Measurements from ENCODE around the gene LCE1C.

LCE1C gene

GRCh38 chr1:152759453-152760173 lies 46.8 kb downstream of the LCE1C start:
- Mint-ChIP-seq H3K36me3 (ENCODE audit: low read depth) (peaks cover 6% of the 10 kb centered on the region), H3K9me3 (peaks cover 95% of the 10 kb centered on the region)

DNA sequence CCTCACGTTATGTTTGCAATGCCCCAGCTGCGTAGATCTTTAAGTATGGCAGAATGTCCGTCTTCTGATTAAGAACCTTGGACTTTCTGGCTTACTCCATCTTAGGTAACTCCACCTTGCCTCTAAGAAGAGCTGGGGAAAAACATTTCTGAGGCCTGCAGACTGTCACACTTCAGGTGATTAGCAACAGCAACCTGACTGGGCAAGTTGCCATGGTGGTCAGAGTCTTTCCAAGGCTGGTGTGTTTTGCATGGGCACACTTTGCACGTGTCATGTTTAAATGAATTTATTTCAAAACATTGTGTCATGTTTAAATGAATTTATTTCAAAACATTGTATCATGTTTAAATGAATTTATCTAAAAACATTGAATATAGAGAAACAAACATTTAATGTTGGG lies 47.8 kb downstream of the LCE1C start:
- Mint-ChIP-seq H3K4me3 (no peak overlapping the region), H3K27ac (no peak overlapping the region), H3K4me1 (no peaks in the 10 kb centered on the region), H3K27me3 (ENCODE audit: low read depth, poor library complexity) (peaks cover 4% of the 10 kb centered on the region), H3K36me3 (ENCODE audit: low read depth) (peaks cover 6% of the 10 kb centered on the region), H3K9me3 (peaks cover 96% of the 10 kb centered on the region)
- DNase-seq, result no peak
- TF ChIP-seq, protein P1, sequence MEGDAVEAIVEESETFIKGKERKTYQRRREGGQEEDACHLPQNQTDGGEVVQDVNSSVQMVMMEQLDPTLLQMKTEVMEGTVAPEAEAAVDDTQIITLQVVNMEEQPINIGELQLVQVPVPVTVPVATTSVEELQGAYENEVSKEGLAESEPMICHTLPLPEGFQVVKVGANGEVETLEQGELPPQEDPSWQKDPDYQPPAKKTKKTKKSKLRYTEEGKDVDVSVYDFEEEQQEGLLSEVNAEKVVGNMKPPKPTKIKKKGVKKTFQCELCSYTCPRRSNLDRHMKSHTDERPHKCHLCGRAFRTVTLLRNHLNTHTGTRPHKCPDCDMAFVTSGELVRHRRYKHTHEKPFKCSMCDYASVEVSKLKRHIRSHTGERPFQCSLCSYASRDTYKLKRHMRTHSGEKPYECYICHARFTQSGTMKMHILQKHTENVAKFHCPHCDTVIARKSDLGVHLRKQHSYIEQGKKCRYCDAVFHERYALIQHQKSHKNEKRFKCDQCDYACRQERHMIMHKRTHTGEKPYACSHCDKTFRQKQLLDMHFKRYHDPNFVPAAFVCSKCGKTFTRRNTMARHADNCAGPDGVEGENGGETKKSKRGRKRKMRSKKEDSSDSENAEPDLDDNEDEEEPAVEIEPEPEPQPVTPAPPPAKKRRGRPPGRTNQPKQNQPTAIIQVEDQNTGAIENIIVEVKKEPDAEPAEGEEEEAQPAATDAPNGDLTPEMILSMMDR (IDR thresholded peaks at IDR 0.05), result no peak

More at GRCh38 chr1:152759453-152760173, 46.8 kb downstream of the LCE1C start:
- TF ChIP-seq, protein P1 (IDR thresholded peaks at IDR 0.05), result no peak
- Mint-ChIP-seq H3K27me3 (ENCODE audit: low read depth, poor library complexity) (peaks cover 4% of the 10 kb centered on the region), H3K4me1 (no peaks in the 10 kb centered on the region), H3K27ac (no peak overlapping the region), H3K4me3 (no peak overlapping the region)
- no peak for DNase-seq

DNA sequence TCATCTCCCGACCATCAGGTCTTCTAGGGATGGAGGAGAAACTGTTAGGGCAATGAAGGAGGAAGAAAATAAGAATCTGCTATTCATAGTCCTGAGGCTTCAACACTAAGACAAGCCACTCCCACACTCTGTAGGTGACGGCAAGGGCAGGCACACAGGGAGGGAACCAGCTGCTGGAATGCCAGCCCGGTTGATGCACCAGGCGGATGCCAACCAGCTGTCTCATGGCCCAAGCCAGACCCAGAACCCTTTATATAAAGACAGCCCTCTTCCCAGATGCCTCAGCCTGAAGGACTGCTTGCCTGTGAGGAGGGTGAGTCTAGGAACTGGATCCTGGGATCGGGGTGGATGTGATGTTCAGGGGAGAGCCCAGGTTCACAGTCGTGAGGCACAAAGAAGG lies 48.7 kb downstream of the LCE1C start, which contains the start of gene KPRP:
Gene KPRP (plus strand): TSS at position 279 of the 400 bp plus-strand sequence. CDS start 1,564 bp downstream, outside the sequence.
- TF ChIP-seq, protein P1 (IDR thresholded peaks at IDR 0.05), result no peak
- Mint-ChIP-seq H3K4me3 (no peak within 1 kb of the TSS), H3K27me3 (ENCODE audit: low read depth, poor library complexity) (peaks cover 7% of the 10 kb centered on the region), H3K4me1 (no peaks in the 10 kb centered on the region), H3K9me3 (peaks cover 96% of the 10 kb centered on the region), H3K36me3 (ENCODE audit: low read depth) (peaks cover 6% of the 10 kb centered on the region), H3K27ac (no peak within 1 kb of the TSS)
- no peak for DNase-seq

DNA sequence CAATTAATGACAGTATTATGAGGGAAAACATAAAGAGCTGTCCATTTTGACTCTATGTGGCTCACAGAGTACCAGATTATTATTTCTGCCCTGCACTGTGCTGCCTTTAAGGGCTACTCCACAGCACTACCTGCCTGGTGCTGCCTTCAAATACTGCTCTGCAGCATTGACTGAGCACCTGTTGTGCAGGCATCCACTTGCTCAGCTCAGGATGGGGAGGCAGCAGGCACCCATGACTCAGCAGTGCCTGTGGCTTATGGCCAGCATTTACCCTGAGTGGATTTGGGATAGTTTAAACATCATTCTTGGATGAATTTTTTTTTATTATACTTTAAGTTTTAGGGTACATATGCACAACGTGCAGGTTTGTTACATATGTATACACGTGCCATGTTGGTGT lies 49.6 kb downstream of the LCE1C start:
- no peak overlapping the region for H3K27ac Mint-ChIP-seq
- no peaks in the 10 kb centered on the region for H3K4me1 Mint-ChIP-seq
- H3K36me3 Mint-ChIP-seq (ENCODE audit: low read depth), result peaks cover 6% of the 10 kb centered on the region
- H3K9me3 Mint-ChIP-seq, result peaks cover 94% of the 10 kb centered on the region
- DNase-seq, result no peak
- no peak overlapping the region for H3K4me3 Mint-ChIP-seq
- H3K27me3 Mint-ChIP-seq (ENCODE audit: low read depth, poor library complexity), result peaks cover 7% of the 10 kb centered on the region
- TF ChIP-seq, protein P1 (IDR thresholded peaks at IDR 0.05), result no peak

Measured in nephron progenitor cell (in vitro differentiated cells).